GM12872 (cell line): Measurements from ENCODE around the gene KCNAB1.

ENCODE experiments used
- CTCF ChIP-seq: IDR thresholded peaks from 3 replicates; pipeline ENCODE4 v1.5.1; 2011; ENCODE audit warnings: low read depth, mild to moderate bottlenecking, low read length, moderate library complexity; ENCODE audit not compliant: insufficient read depth

The KCNAB1 gene

GRCh38 chr3:156120528-156121251, at the start of gene KCNAB1:
Gene KCNAB1, plus strand, starts transcription at chr3:156120578.
- TF ChIP-seq CTCF, result no peak

GRCh38 chr3:156071031-156071430, 49.3 kb upstream of the KCNAB1 start:
- TF ChIP-seq CTCF, result no peak

- TF ChIP-seq CTCF, result no peak
These were observed 30.3 kb upstream of the KCNAB1 start for GRCh38 chr3:156090126-156090525.

GRCh38 chr3:156093964-156094363, 26.4 kb upstream of the KCNAB1 start:
- no peak for TF ChIP-seq CTCF

- TF ChIP-seq CTCF, result no peak
These were observed 26.0 kb upstream of the KCNAB1 start for GRCh38 chr3:156094391-156094790.

- TF ChIP-seq CTCF, result no peak
These were observed 21.8 kb upstream of the KCNAB1 start for GRCh38 chr3:156098437-156099035.

GRCh38 chr3:156102267-156102931, 18.0 kb upstream of the KCNAB1 start:
- no peak for TF ChIP-seq CTCF
